Fibroblast of mammary gland (primary cell): Measurements from ENCODE around the gene TTLL3.
A peak's percentile ranks its signal among the peaks of the same experiment; 100 is the strongest.

Source experiments
- DNase-seq: peaks from one replicate; pipeline ENCODE4 v3.0.0-alpha.2; 2010; ENCODE audit warnings: low read depth
- H3K4me3 ChIP-seq: 2 replicates; pipeline ENCODE4 v1.5.1; 2011; ENCODE audit warnings: low read depth, mild to moderate bottlenecking, low read length, moderate library complexity; ENCODE audit not compliant: control insufficient read depth
- TF ChIP-seq, protein P1 (sequence below): conservative IDR thresholded peaks from 2 replicates; pipeline ENCODE4 v1.5.1; 2011; ENCODE audit warnings: low read depth, low read length, inconsistent platforms; ENCODE audit not compliant: control insufficient read depth, insufficient read depth

Gene TTLL3

DNA sequence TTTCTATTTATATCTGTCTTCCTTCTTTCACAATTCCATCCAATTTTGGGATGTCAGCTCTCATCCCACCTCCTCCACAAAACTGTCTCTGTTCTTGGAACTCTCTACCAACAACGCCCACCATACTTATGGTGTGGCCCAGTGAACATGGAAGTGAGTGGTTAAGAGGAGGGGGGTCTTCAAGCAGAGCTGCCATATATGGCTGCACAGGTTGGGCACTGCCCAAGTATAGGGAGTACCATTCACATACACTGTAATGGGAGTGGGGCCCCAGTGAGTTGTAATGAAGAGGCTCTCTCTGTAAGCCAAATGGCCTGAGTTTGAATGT, 32.4 kb upstream of the TTLL3 start:
- TF ChIP-seq, protein P1, sequence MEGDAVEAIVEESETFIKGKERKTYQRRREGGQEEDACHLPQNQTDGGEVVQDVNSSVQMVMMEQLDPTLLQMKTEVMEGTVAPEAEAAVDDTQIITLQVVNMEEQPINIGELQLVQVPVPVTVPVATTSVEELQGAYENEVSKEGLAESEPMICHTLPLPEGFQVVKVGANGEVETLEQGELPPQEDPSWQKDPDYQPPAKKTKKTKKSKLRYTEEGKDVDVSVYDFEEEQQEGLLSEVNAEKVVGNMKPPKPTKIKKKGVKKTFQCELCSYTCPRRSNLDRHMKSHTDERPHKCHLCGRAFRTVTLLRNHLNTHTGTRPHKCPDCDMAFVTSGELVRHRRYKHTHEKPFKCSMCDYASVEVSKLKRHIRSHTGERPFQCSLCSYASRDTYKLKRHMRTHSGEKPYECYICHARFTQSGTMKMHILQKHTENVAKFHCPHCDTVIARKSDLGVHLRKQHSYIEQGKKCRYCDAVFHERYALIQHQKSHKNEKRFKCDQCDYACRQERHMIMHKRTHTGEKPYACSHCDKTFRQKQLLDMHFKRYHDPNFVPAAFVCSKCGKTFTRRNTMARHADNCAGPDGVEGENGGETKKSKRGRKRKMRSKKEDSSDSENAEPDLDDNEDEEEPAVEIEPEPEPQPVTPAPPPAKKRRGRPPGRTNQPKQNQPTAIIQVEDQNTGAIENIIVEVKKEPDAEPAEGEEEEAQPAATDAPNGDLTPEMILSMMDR, result no peak
- no peak for DNase-seq
- no peak overlapping the region for H3K4me3 ChIP-seq

DNA sequence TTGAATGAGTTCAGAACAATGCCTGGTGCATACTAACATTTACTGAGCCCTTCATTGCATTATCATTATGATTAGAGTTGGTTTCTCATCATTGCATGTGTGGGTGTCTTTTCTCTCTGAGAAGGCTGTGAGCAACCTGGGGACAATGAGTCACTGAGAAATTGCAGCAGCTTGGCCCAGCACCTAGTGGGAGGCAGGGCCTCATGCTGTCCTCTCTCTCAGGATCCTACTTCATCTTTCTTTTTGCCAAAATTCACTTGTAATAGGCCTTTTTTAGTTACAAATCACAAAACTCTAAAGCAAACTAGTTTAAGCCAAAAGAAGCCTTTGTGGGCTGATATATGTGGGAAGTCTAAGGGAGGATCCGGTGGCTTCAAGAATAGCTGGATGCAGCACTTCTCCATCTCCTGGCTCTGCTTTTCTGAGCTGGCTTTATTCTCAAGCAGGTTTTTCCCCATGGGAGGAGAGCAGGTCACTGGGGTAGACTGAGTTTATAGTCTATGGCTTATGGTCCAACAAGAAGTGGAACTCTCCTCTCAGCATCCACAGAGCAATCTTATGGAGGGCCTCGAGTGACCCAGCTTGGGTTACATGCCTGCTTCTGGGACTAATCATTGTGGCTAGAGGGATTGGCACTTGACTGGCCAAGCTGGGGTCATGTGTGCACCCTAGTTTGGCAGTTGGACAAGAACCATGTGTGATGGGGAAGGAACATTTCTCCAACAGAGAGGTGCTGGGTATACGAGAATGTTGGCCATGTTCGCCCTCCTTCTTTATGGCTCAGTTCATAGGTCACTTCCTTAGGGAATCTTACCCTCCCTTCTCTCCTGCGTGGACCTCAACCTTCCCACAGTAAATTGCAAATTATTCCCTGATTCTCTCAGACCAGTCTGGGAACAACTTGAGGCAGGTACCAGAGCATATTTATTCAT, 31.7 kb upstream of the TTLL3 start:
- no peak overlapping the region for H3K4me3 ChIP-seq
- TF ChIP-seq, protein P1, result no peak
- DNase-seq, result peak; percentile 85

DNA sequence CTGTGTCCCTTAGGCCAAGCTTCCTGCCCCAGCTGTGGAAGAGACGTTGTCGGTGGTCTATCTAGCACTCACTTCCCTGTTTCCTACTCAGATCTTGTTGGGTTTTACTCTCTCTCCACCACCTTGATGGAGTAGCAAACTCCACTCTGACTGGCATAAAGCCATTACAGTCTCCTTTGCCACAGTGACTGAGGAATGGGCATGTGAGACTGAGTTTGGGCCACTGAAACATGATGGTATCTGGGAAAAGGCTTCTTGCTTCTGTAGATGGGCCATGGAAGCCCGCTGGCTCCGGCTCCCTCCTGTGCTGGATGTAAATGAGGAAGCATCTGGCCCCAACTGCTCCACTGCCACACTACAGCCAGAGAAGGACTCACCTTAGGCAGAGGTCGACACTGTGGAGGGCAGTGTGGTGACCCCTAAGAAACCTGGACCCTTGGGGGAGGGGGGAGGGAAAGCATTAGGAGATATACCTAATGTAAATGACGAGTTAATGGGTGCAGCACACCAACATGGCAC, 30.9 kb upstream of the TTLL3 start:
- no peak overlapping the region for H3K4me3 ChIP-seq
- DNase-seq, result no peak
- TF ChIP-seq, protein P1, result no peak

DNA sequence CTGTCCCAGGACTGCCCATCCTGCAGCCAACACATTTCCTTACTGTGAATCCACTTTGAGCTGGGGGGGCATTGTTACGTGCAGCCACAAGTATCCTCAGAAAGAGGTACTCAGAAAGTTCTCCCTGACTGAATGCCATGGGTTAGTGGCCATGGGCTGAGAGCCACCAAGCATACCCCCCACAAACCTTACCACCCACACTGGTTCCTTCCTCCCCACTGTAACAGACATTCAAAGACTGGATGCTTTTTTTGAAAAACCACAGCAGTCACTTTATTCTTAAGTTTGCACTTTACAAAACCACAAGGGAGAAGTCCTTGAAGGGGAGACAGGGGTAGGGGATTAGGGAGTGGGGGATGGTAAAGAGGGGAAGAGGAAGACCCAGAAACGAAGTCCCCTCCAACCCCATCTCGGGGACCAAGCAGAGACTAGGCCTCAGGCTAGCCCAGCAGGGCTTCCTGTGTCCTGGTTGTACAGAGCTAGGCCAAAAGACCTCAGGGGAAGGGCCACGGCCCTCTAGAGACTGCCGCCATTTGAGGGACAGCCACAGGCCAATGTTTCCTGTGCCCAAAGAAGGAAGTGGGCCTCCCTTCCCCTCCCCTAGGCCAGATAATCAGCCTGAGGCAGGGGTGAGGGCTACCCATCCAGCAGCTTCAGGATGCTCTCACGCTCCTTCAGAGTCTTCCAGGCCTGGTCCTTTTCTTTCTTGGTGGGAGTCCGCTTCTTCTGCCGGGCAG, 30.2 kb upstream of the TTLL3 start:
- no peak overlapping the region for H3K4me3 ChIP-seq
- DNase-seq, result no peak
- TF ChIP-seq, protein P1, result no peak

DNA sequence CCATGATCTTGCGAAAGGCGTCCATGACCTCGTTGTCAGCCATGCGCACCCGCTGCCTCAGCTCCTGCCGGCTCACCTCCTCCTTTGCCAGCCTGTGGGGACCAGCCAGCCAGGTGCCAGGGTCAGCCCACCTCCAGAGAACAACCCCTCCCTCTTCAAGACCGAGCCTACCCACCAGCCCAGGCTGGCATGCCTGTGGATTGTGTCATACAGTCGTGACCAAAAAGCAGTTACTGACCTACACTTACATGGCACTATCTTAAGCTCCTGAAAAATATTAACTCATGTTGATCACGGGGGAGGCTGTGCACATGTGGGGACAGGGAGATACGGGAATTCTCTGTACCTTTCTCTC, 29.6 kb upstream of the TTLL3 start:
- H3K4me3 ChIP-seq, result no peak overlapping the region
- no peak for DNase-seq
- TF ChIP-seq, protein P1, result no peak

DNA sequence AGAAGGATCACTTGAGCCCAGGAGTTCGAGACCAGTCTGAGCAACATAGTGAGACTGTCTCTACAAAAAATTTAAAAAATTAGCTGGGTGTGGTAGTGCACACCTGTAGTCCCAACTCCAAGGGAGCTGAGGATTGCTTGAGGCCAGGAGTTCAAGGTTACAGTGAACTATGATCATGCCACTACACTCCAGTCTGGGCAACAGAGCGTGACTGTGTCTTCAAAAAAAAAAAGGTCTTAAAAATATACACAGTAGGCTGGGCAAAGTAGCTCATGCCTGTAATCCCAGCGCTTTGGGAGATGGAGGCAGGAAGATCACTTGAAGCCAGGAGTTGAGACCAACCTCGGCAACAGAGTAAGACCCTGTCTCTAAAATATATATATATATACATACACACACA, 29.2 kb upstream of the TTLL3 start:
- no peak for DNase-seq
- TF ChIP-seq, protein P1, result no peak
- H3K4me3 ChIP-seq, result no peak overlapping the region
